Loucy (cell line): Measurements from ENCODE around the gene TACC3.

Source experiments
- EZH2phosphoT487 ChIP-seq: fragments of 200-600 bp; IDR thresholded peaks from 2 replicates; pipeline ENCODE4 v1.6.1; 2018; ENCODE audit warnings: antibody characterized with exemption, mild to moderate bottlenecking, moderate library complexity, borderline replicate concordance
- TF ChIP-seq, protein P1 (sequence below): fragments of 200-600 bp; sonication (generic); conservative IDR thresholded peaks from 2 replicates; pipeline ENCODE4 v1.5.1; 2014; ENCODE audit warnings: mild to moderate bottlenecking, antibody characterized with exemption, low read length

DNA sequence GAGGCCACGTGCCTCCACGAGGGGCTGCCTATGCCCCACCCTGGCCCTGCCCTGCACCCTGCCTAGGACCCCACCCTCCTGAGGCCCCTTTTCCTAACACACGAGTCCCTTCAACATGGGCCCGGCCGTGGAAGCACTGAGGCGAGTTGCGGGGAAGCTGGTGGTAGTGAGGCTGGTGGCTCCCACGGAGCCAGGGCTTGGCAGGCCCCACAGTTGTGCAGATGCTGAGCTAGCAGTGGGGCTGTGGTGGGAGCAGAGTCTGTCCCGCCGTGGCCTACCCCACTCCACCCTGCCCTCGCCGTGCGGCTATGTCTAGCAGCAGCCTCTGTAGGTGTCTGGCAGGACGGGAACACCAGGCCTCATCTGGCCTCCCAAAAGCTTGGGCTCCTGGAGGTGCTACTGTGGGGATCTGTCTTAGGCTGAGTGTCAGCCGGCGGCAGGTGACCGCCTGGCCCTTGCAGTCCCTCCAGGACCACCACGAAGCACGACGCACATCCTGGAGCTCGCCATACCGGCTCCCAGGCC, 18.8 kb downstream of the TACC3 start:
- TF ChIP-seq, protein P1, sequence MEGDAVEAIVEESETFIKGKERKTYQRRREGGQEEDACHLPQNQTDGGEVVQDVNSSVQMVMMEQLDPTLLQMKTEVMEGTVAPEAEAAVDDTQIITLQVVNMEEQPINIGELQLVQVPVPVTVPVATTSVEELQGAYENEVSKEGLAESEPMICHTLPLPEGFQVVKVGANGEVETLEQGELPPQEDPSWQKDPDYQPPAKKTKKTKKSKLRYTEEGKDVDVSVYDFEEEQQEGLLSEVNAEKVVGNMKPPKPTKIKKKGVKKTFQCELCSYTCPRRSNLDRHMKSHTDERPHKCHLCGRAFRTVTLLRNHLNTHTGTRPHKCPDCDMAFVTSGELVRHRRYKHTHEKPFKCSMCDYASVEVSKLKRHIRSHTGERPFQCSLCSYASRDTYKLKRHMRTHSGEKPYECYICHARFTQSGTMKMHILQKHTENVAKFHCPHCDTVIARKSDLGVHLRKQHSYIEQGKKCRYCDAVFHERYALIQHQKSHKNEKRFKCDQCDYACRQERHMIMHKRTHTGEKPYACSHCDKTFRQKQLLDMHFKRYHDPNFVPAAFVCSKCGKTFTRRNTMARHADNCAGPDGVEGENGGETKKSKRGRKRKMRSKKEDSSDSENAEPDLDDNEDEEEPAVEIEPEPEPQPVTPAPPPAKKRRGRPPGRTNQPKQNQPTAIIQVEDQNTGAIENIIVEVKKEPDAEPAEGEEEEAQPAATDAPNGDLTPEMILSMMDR, result no peak
- no peak for TF ChIP-seq EZH2phosphoT487
